ENCODE results near the gene SYNPR.

SYNPR gene

GRCh38 chr3:63556401-63556800 is 278.3 kb downstream of the SYNPR start:
- DNase-seq (ENCODE audit: low spot score) = no peak

GRCh38 chr3:63557912-63558311 is 279.8 kb downstream of the SYNPR start:
- no peak for DNase-seq (ENCODE audit: low spot score)

GRCh38 chr3:63559884-63560283 is 281.8 kb downstream of the SYNPR start:
- no peak for DNase-seq (ENCODE audit: low spot score)

DNA sequence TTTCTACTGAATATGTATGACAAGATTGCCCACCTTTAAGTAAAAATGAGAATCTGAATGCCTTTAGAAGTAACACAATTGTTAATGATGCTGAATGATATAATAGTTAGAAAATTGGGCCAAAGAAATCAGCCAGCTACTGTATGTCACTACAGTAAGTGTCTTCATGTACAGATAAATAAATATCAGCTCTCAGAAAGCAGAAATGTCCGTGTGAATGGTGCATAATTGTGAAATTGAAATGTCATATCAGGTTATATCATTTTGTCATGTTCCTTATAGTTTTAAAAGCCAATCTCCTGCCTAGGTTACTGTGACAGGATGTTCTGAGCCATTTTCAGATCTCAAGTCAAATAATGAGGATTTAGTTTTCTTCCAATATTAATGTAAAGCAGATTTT is 283.8 kb downstream of the SYNPR start:
- no peak for DNase-seq (ENCODE audit: low spot score)

DNA sequence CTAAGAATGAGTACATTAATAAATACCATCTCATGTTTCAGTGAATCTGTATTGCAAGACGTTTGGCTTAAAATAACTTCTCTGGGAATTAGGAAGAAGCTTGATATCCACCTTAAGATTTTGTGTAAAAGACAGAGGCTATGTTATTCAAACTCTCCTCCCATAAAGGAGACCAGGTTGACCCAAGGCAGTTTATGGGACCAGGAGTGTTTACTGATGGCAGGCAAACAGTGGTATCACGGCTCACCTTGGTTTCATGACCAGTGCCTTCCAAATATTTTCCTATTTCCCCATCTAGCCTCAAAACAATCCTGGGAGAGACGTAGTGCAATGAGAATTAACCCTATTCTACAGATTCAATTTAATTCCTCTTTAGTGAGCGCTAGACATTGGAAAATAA is 284.2 kb downstream of the SYNPR start:
- DNase-seq (ENCODE audit: low spot score) = no peak

- no peak for DNase-seq (ENCODE audit: low spot score)
Observed at GRCh38 chr3:63563572-63563971, 285.5 kb downstream of the SYNPR start.

GRCh38 chr3:63565220-63565619 is 287.1 kb downstream of the SYNPR start:
- no peak for DNase-seq (ENCODE audit: low spot score)

GRCh38 chr3:63571682-63572081 is 293.6 kb downstream of the SYNPR start:
- no peak for DNase-seq (ENCODE audit: low spot score)

- no peak for DNase-seq (ENCODE audit: low spot score)
Observed at GRCh38 chr3:63576846-63577245, 298.7 kb downstream of the SYNPR start.

DNA sequence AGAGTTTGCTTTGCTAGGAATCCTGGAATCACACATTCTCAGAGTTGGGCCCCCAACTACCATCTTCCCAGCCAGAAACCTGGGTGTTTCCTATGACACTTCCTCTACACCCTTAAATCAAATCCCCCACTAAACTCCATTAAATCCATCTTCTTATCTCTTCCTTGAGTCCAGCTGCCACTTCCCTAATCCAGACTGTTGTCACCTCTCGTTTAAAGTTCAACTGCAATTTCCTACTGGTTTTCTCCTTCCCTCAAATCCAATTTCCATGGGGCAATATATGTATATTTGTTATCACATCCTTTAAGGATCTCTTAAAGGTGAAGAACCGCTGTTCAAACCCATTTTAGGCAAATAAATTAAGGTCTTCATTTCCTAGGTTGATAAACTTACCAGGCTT is 300.8 kb downstream of the SYNPR start:
- DNase-seq (ENCODE audit: low spot score) = no peak

GRCh38 chr3:63580151-63580550 is 302.0 kb downstream of the SYNPR start:
- no peak for DNase-seq (ENCODE audit: low spot score)

- no peak for DNase-seq (ENCODE audit: low spot score)
Observed at GRCh38 chr3:63582943-63583500, 304.9 kb downstream of the SYNPR start.

DNA sequence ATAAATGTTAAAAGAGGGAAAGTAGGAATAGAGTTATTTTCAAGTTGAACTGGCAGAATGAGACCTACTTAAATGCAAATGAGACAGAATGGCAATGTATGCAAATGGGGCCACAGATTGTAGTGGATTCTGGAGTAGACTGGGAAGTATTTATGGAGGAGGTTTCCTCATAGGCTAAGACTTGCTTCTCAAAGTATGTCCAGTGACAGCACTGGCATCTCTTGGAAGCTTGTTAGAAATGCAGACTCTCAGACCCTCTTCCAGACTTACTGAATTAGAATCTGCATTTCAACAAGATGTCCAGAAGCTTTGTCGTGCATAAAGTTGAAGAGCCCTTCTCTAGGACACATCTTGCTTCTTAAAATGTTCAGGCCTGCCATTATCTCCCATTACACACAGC is 306.6 kb downstream of the SYNPR start:
- no peak for DNase-seq (ENCODE audit: low spot score)

DNA sequence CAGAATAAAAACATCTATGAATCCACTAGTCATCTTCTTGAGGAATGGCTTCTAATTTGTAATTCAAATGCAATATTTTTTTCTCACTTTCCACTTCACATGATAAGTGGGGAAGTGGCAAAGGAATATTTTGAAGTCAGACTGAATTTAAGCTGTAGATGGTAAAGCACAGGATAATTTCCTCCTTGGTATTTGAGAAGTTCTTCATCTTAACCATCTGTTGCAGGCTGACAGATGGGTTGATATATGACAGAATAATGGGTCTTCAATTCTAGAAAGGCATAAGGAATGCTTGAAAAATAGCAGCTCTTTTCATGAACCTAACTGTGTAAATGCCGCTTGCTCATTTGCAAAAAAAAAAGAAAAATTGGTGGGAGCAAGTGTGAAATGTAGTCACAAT is 307.8 kb downstream of the SYNPR start:
- no peak for DNase-seq (ENCODE audit: low spot score)

- no peak for DNase-seq (ENCODE audit: low spot score)
Observed at GRCh38 chr3:63588895-63589294, 310.8 kb downstream of the SYNPR start.

DNA sequence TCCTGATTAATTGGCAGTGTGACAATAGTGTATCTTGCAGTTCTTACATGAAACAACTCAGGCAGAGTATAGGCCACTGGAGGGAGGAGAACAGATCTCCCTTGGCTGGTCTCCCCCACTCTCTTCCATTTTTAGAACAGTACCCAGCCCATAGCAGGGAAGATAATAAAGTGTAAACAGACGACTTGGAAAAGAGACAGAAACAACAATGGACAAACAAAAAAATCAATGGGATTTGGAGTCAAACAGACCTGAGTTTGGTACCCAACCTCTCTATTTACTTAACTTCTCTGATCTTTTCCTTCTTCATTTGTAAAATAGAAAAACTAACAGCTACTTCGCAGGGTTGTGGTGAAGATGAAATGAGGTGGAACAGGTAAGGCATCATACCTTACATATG is 315.7 kb downstream of the SYNPR start:
- DNase-seq (ENCODE audit: low spot score) = no peak

GRCh38 chr3:63595221-63595620 is 317.1 kb downstream of the SYNPR start:
- DNase-seq (ENCODE audit: low spot score) = no peak

GRCh38 chr3:63597019-63597418 is 318.9 kb downstream of the SYNPR start:
- no peak for DNase-seq (ENCODE audit: low spot score)

DNA sequence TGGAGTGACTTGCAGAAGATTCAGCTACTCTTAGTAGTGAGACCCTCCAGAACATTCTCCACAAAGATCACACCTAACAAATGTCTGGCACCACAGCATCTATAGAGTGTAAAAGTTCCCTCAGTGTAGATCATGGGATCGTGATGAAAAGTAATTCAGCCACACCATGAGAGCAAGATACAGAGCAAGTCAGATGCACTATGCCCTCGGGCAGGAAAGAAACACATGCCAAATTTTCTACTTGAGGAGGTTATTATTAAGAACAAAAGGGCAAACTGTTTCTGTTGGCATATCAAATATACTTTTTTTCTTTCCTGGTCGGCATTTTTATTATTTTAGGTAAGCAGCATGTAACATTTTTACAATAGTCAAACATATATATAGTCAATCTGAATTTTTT is 329.6 kb downstream of the SYNPR start:
- DNase-seq (ENCODE audit: low spot score) = no peak

GRCh38 chr3:63609408-63609807 is 331.3 kb downstream of the SYNPR start:
- DNase-seq (ENCODE audit: low spot score) = no peak

- no peak for DNase-seq (ENCODE audit: low spot score)
Observed at GRCh38 chr3:63609834-63610233, 331.7 kb downstream of the SYNPR start.

- DNase-seq (ENCODE audit: low spot score) = no peak
Observed at GRCh38 chr3:63611382-63611781, 333.3 kb downstream of the SYNPR start.

DNA sequence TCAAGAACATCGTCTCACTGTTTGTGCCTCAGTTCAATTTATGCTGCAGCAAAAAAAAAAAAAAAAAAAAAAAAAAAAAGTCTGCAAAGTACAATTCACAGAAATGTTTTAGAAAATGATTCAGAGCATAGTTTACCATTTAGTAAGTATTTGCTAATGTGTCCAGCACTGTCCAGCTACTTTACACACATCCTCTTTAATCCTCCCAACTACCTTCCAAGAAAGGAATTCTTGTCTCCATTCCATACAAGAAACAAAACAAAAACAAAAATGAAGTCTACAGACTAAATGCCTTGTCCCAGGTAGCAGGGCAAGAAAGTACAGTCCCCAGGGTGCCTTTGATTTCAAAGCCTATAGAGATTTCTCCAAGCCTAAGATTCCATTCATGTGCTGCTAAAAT is 335.5 kb downstream of the SYNPR start:
- no peak for DNase-seq (ENCODE audit: low spot score)

- no peak for DNase-seq (ENCODE audit: low spot score)
Observed at GRCh38 chr3:63617391-63617790, 339.3 kb downstream of the SYNPR start.
